HG03045 (cell line): ENCODE data around the gene OR52H1.
"Not testable (repeated sequence)": the region's sequence is repeated elsewhere in the genome, so short reads cannot be mapped to it uniquely, and the experiment has no call there.

Experiments used
- ATAC-seq: cut with Tn5 transposase; IDR thresholded peaks from one replicate; pipeline ENCODE4 v1.9.1; 2021; ENCODE audit warnings: mild to moderate bottlenecking, moderate library complexity; ENCODE audit not compliant: unreplicated experiment

The OR52H1 gene

GRCh38 chr11:5548440-5548839 lies at the start of gene OR52H1:
TSS of gene OR52H1 (minus strand) at chr11:5548540. CDS start at chr11:5545505, 3,035 bp downstream.
- no peak for ATAC-seq

- ATAC-seq = no peak
These were observed 49.6 kb upstream of the OR52H1 start for GRCh38 chr11:5597953-5598352.

- ATAC-seq = peak; percentile 53
These were observed 48.4 kb upstream of the OR52H1 start, which contains the start of gene TRIM6 for GRCh38 chr11:5596607-5597201. TSS of gene TRIM6 (plus strand) at chr11:5596637. CDS start at chr11:5596898, 261 bp downstream.

- ATAC-seq = no peak
These were observed 44.8 kb upstream of the OR52H1 start for GRCh38 chr11:5593146-5593545.

- ATAC-seq = no peak
These were observed 44.3 kb upstream of the OR52H1 start for GRCh38 chr11:5592615-5593014.

GRCh38 chr11:5591613-5592012 lies 43.3 kb upstream of the OR52H1 start:
- ATAC-seq = no peak

- ATAC-seq = not testable (repeated sequence)
These were observed 41.6 kb upstream of the OR52H1 start for GRCh38 chr11:5589906-5590305.

GRCh38 chr11:5584458-5584857 lies 36.1 kb upstream of the OR52H1 start:
- ATAC-seq = not testable (repeated sequence)

GRCh38 chr11:5581014-5581413 lies 32.7 kb upstream of the OR52H1 start:
- no peak for ATAC-seq

GRCh38 chr11:5580577-5580976 lies 32.2 kb upstream of the OR52H1 start, which contains the start of gene OR52B6:
TSS of gene OR52B6 (plus strand) at chr11:5580877. CDS start at chr11:5580877, 0 bp downstream.
- ATAC-seq = no peak

GRCh38 chr11:5577101-5577500 lies 28.8 kb upstream of the OR52H1 start:
- no peak for ATAC-seq

- no peak for ATAC-seq
These were observed 26.8 kb upstream of the OR52H1 start for GRCh38 chr11:5575152-5575551.

GRCh38 chr11:5574654-5575053 lies 26.3 kb upstream of the OR52H1 start:
- ATAC-seq = no peak

GRCh38 chr11:5564259-5565019 lies 16.1 kb upstream of the OR52H1 start:
- ATAC-seq = no peak

GRCh38 chr11:5557751-5558150 lies 9.4 kb upstream of the OR52H1 start:
- no peak for ATAC-seq

GRCh38 chr11:5556596-5557188 lies 8.4 kb upstream of the OR52H1 start:
- ATAC-seq = no peak

GRCh38 chr11:5553343-5553742 lies 5.0 kb upstream of the OR52H1 start:
- no peak for ATAC-seq

- ATAC-seq = no peak
These were observed 2.2 kb upstream of the OR52H1 start for GRCh38 chr11:5550440-5551095.

- no peak for ATAC-seq
These were observed 358 bp downstream of the OR52H1 start for GRCh38 chr11:5547982-5548381.

- ATAC-seq = no peak
These were observed 1.9 kb downstream of the OR52H1 start for GRCh38 chr11:5546457-5546856.

- ATAC-seq = no peak
These were observed 6.9 kb downstream of the OR52H1 start for GRCh38 chr11:5541427-5541826.
